Fibroblast of peridontal ligament (primary cell): ENCODE measurements around the gene ZSWIM1.
"Not testable (repeated sequence)": the region's sequence is repeated elsewhere in the genome, so short reads cannot be mapped to it uniquely, and the experiment has no call there.

Experiments
- DNase-seq: peaks from one replicate; pipeline ENCODE4 v3.0.0-alpha.2; 2010; ENCODE audit errors: extremely low read depth

The ZSWIM1 gene

GRCh38 chr20:45888681-45889080 is 7.7 kb downstream of the ZSWIM1 start:
- DNase-seq, result no peak

- peak; percentile 71 for DNase-seq
Measured at GRCh38 chr20:45890077-45890984, 9.3 kb downstream of the ZSWIM1 start.

- DNase-seq, result peak; percentile 90
Measured at GRCh38 chr20:45890985-45891983, 10.3 kb downstream of the ZSWIM1 start, which contains the start of the genes CTSA and NEURL2. CTSA (plus strand) TSS chr20:45891335; CDS start chr20:45891569, 234 bp downstream. NEURL2 (minus strand) TSS chr20:45891208; CDS start chr20:45890991, 217 bp downstream.

- peak; percentile 39 for DNase-seq
Measured at GRCh38 chr20:45892049-45892825, 11.2 kb downstream of the ZSWIM1 start.

GRCh38 chr20:45892828-45893500 is 11.9 kb downstream of the ZSWIM1 start:
- DNase-seq, result no peak

GRCh38 chr20:45893831-45894230 is 12.8 kb downstream of the ZSWIM1 start:
- DNase-seq, result no peak

- DNase-seq, result no peak
Measured at GRCh38 chr20:45894797-45895196, 13.8 kb downstream of the ZSWIM1 start.

GRCh38 chr20:45896641-45897161 is 15.7 kb downstream of the ZSWIM1 start:
- DNase-seq, result no peak

- DNase-seq, result no peak
Measured at GRCh38 chr20:45897289-45897688, 16.3 kb downstream of the ZSWIM1 start.

GRCh38 chr20:45897692-45898091 is 16.7 kb downstream of the ZSWIM1 start:
- no peak for DNase-seq

- no peak for DNase-seq
Measured at GRCh38 chr20:45898285-45898684, 17.3 kb downstream of the ZSWIM1 start.

- DNase-seq, result no peak
Measured at GRCh38 chr20:45899046-45899835, 18.2 kb downstream of the ZSWIM1 start.

- not testable (repeated sequence) for DNase-seq
Measured at GRCh38 chr20:45901332-45901731, 20.3 kb downstream of the ZSWIM1 start.

GRCh38 chr20:45902199-45902701 is 21.2 kb downstream of the ZSWIM1 start:
- DNase-seq, result no peak

GRCh38 chr20:45904583-45905504 is 23.8 kb downstream of the ZSWIM1 start:
- no peak for DNase-seq

- peak; percentile 71 for DNase-seq
Measured at GRCh38 chr20:45905505-45906079, 24.6 kb downstream of the ZSWIM1 start.

GRCh38 chr20:45907219-45907948 is 26.4 kb downstream of the ZSWIM1 start:
- DNase-seq, result no peak
